ENCODE data around the gene LRIG1. TPM values are rescaled to one million over a fixed set of nuclear protein-coding genes. Genes with fewer than 3 reads are reported as not detected.

The LRIG1 gene
- total RNA-seq, 2 donors from 2014 or later: 119 to 186 TPM

DNA sequence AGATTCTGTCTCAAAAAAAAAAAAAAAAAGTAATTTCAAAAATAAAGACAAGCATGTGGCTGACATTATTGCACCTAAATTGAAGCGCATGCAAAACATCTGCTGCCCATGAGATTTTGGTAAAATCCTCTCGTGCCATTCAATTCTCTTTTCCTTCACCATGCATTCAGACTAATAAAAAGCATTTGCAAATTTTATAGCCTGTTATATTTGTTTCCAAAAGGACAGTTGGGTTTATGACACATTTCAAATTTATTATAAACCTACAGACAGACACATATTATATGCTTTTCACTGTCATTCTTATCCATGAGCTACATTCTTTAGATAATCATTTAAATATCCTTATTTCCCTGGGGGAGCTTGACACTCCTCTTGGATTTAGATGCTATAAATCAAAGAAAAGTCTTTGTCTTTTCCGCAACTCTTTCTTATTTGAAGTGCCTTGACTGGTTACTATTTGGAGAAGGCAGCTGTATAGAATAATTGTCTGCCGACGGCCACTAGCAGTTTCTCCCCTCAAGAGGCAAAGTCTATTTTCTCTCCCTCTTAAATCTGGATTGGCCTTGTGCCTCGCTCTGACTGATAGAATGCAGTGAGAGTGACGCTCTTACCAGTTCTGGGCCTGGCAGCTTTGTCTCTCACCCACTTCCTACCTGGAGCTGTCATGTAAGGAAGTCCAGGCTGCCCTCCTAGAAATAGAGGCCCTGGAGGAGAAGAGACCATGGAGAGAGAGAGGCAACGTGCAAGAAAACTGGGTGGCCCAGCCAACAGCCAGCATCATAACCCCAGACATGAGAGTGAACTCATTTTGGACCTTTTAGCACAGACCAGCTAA, 6.8 kb upstream of the LRIG1 start:
- Histone ChIP-seq H3K27me3 (replicated peaks; ENCODE audit: insufficient read depth) (no peaks in the 10 kb centered on the region), H3K4me1 (replicated peaks) (no peaks in the 10 kb centered on the region), H3K9me3 (no peaks in the 10 kb centered on the region), H3K4me3 (no peak overlapping the region), H3K27ac (no peak overlapping the region), H3K36me3 (no peaks in the 10 kb centered on the region)
- WGBS: 77% methylated on average over 8 of the region's 8 CpGs
- no peak for DNase-seq (ENCODE audit: low spot score)
- TF ChIP-seq POLR2A (IDR thresholded peaks at IDR 0.05): no peak
- TF ChIP-seq, protein P1, sequence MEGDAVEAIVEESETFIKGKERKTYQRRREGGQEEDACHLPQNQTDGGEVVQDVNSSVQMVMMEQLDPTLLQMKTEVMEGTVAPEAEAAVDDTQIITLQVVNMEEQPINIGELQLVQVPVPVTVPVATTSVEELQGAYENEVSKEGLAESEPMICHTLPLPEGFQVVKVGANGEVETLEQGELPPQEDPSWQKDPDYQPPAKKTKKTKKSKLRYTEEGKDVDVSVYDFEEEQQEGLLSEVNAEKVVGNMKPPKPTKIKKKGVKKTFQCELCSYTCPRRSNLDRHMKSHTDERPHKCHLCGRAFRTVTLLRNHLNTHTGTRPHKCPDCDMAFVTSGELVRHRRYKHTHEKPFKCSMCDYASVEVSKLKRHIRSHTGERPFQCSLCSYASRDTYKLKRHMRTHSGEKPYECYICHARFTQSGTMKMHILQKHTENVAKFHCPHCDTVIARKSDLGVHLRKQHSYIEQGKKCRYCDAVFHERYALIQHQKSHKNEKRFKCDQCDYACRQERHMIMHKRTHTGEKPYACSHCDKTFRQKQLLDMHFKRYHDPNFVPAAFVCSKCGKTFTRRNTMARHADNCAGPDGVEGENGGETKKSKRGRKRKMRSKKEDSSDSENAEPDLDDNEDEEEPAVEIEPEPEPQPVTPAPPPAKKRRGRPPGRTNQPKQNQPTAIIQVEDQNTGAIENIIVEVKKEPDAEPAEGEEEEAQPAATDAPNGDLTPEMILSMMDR (IDR thresholded peaks at IDR 0.05): no peak
- no peak for TF ChIP-seq POLR2AphosphoS5 (IDR thresholded peaks at IDR 0.05)
- intact Hi-C loops (cut with DNase I): loop anchor here (10.0 kb wide), 1 partner anchor 223 kb away; no protein-coding TSS in a partner anchor

DNA sequence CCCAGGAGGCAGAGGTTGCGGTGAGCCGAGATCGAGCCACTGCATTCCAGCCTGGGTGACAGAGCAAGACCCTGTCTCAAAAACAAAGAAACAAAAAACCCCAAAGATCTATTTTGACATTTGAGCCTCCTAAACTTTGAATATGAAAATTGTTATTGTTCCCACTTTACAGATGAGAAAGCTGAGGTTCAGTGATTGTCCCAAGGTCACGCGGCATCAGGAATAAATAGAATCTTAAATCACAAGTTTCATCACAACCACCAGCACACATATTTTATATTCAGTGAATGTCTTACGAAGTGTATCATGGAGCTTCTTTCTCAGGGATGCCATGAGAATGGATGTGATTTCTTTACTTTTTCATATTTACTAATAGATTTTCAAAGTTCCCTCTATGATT, 5.3 kb upstream of the LRIG1 start:
- Histone ChIP-seq H3K36me3 (no peaks in the 10 kb centered on the region), H3K4me3 (no peak overlapping the region), H3K4me1 (replicated peaks) (no peaks in the 10 kb centered on the region), H3K27ac (no peak overlapping the region), H3K9me3 (no peaks in the 10 kb centered on the region), H3K27me3 (replicated peaks; ENCODE audit: insufficient read depth) (no peaks in the 10 kb centered on the region)
- no peak for DNase-seq (ENCODE audit: low spot score)
- intact Hi-C loops (cut with DNase I): loop anchor here (10.0 kb wide), 1 partner anchor 221 kb away; no protein-coding TSS in a partner anchor
- 94% methylated on average over 6 of the region's 6 CpGs for WGBS
- TF ChIP-seq, protein P1 (IDR thresholded peaks at IDR 0.05): no peak
- TF ChIP-seq POLR2AphosphoS5 (IDR thresholded peaks at IDR 0.05) (no peak), POLR2A (IDR thresholded peaks at IDR 0.05) (no peak)

DNA sequence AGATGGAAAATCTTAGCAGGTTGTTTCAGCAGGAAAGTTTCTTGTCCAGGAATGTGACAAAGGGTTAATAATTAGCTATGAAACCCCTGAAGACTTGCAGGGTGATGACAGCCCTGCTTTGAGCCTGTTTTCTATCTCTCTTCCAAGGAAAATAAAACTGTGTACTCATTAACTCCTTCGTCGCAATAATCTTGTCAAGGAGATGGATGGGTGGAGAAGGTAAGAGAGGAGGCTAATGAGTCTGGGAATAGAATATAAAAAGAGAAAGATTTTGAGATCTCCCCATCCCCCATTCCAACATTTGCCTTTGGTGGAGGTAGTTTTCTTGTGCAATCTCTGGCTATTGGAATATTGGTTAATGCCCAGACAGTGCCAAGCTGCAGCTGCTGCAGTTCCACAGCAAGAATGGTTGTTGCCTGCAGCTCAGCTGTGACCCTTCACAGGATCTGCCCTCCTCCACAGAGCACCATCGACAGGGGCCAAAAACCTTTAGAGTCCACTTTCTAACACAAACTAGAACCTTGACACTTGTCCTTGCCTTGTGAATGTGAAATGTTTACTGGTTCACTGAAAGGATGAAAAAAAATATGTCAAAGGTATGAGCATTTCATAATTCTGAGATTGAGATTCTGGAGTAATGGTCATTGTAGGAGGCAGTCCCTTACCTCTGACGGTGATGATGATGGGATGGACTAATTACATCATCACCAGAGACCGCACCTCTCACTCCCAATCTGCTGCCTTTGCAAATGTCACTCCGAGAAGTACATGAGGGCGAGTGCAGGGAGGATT, 4.2 kb upstream of the LRIG1 start:
- WGBS: 72% methylated on average over 7 of the region's 7 CpGs
- intact Hi-C loops (cut with DNase I): loop anchor here (10.0 kb wide), 1 partner anchor 220 kb away; no protein-coding TSS in a partner anchor
- Histone ChIP-seq H3K4me3 (no peak overlapping the region), H3K4me1 (replicated peaks) (no peaks in the 10 kb centered on the region), H3K36me3 (no peaks in the 10 kb centered on the region), H3K9me3 (no peaks in the 10 kb centered on the region), H3K27ac (no peak overlapping the region), H3K27me3 (replicated peaks; ENCODE audit: insufficient read depth) (no peaks in the 10 kb centered on the region)
- TF ChIP-seq POLR2AphosphoS5 (IDR thresholded peaks at IDR 0.05) (no peak), POLR2A (IDR thresholded peaks at IDR 0.05) (no peak)
- TF ChIP-seq, protein P1 (IDR thresholded peaks at IDR 0.05): no peak
- DNase-seq (ENCODE audit: low spot score): no peak

DNA sequence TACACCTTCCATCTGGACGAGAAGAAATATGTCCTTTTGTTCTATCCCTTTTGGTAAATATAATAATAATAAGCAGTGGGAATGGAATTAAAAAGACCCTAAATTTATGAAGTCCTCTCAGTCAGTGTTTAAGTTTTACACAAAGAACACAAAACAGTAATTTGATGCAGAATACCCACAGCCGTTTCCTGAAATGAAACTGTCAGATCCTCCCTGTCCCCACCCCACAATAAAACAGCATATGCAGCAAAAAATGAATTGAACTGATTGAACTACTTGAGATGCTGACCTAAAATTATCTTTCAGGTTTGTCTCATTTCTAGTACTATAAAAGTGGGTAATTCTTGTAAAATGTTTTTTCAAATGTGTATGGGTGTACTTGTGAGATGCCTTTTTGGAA, 2.2 kb upstream of the LRIG1 start:
- H3K27ac ChIP-seq: no peak overlapping the region
- 74% methylated on average over 2 of the region's 2 CpGs for WGBS
- H3K9me3 ChIP-seq: no peaks in the 10 kb centered on the region
- H3K27me3 ChIP-seq (replicated peaks; ENCODE audit: insufficient read depth): no peaks in the 10 kb centered on the region
- intact Hi-C loops (cut with DNase I): loop anchor here (10.0 kb wide), 1 partner anchor 218 kb away; no protein-coding TSS in a partner anchor
- DNase-seq (ENCODE audit: low spot score): no peak
- TF ChIP-seq, protein P1 (IDR thresholded peaks at IDR 0.05): no peak
- TF ChIP-seq POLR2A (IDR thresholded peaks at IDR 0.05) (no peak), POLR2AphosphoS5 (IDR thresholded peaks at IDR 0.05) (no peak)
- no peak overlapping the region for H3K4me3 ChIP-seq
- no peaks in the 10 kb centered on the region for H3K36me3 ChIP-seq
- H3K4me1 ChIP-seq (replicated peaks): no peaks in the 10 kb centered on the region

All from prostate gland (tissue), 2 donors.